Neural progenitor cell (in vitro differentiated cells): ENCODE measurements around the gene TEKTIP1. TPM values are rescaled to one million over a fixed set of nuclear protein-coding genes. Genes with fewer than 3 reads are reported as not detected.
A peak's percentile ranks its signal among the peaks of the same experiment; 100 is the strongest.

Experiments
- DNase-seq: peaks from one replicate; pipeline ENCODE4 v3.0.0-alpha.2; 2016; ENCODE audit warnings: low spot score
- H2AFZ ChIP-seq: fragments of 200-600 bp; sonication (generic); replicated peaks from 2 replicates; pipeline ENCODE4 v1.6.1; 2016; ENCODE audit warnings: antibody characterized with exemption
- H3F3A ChIP-seq: fragments of 200-600 bp; sonication (generic); 2 replicates; pipeline ENCODE4 v1.6.1; 2016; ENCODE audit warnings: antibody characterized with exemption, low read depth
- H3K27ac ChIP-seq: fragments of 200-600 bp; sonication (generic); 2 replicates; pipeline ENCODE4 v1.5.1; 2016; ENCODE audit warnings: mild to moderate bottlenecking
- H3K27me3 ChIP-seq: fragments of 200-600 bp; sonication (generic); 2 replicates; pipeline ENCODE4 v1.6.1; 2016; ENCODE audit warnings: mild to moderate bottlenecking, moderate library complexity
- H3K36me3 ChIP-seq: fragments of 200-600 bp; sonication (generic); 2 replicates; pipeline ENCODE4 v1.5.1; 2016
- H3K4me1 ChIP-seq: fragments of 200-600 bp; sonication (generic); 2 replicates; pipeline ENCODE4 v1.6.1; 2016; ENCODE audit warnings: mixed run types
- H3K4me2 ChIP-seq: fragments of 200-600 bp; sonication (generic); 2 replicates; pipeline ENCODE4 v1.6.1; 2016
- H3K4me3 ChIP-seq: fragments of 200-600 bp; sonication (generic); 2 replicates; pipeline ENCODE4 v1.5.1; 2016
- H3K79me2 ChIP-seq: fragments of 200-600 bp; sonication (generic); 2 replicates; pipeline ENCODE4 v1.6.1; 2016; ENCODE audit warnings: low read depth
- H3K9ac ChIP-seq: fragments of 200-600 bp; sonication (generic); 2 replicates; pipeline ENCODE4 v1.6.1; 2016
- H3K9me3 ChIP-seq: fragments of 200-600 bp; sonication (generic); 2 replicates; pipeline ENCODE4 v1.5.1; 2016; ENCODE audit warnings: low read depth
- H4K20me1 ChIP-seq: fragments of 200-600 bp; sonication (generic); 2 replicates; pipeline ENCODE4 v1.6.1; 2016; ENCODE audit warnings: low read depth
- H3K27ac Mint-ChIP-seq: 3 replicates; pipeline ENCODE4 v1.8.0; 2021; ENCODE audit warnings: mixed read lengths
- H3K27me3 Mint-ChIP-seq: 2 replicates; pipeline ENCODE4 v1.8.0; 2022; ENCODE audit warnings: low read depth, mild to moderate bottlenecking, inconsistent platforms, moderate library complexity, mixed read lengths; ENCODE audit not compliant: insufficient read depth
- H3K36me3 Mint-ChIP-seq: 3 replicates; pipeline ENCODE4 v1.8.0; 2021; ENCODE audit warnings: mixed read lengths
- H3K4me1 Mint-ChIP-seq: 3 replicates; pipeline ENCODE4 v1.8.0; 2021; ENCODE audit warnings: mixed read lengths
- H3K4me3 Mint-ChIP-seq: 3 replicates; pipeline ENCODE4 v1.8.0; 2021; ENCODE audit warnings: mild to moderate bottlenecking, moderate library complexity, mixed read lengths
- H3K9me3 Mint-ChIP-seq: 3 replicates; pipeline ENCODE4 v1.8.0; 2020; ENCODE audit warnings: mixed read lengths
- EZH2 ChIP-seq: fragments of 200-600 bp; sonication (generic); IDR thresholded peaks from 2 replicates; pipeline ENCODE4 v1.6.1; 2017; ENCODE audit warnings: antibody characterized with exemption, mild to moderate bottlenecking, moderate library complexity
- EZH2phosphoT487 ChIP-seq: fragments of 200-600 bp; sonication (generic); IDR thresholded peaks from 2 replicates; pipeline ENCODE4 v1.6.1; 2017; ENCODE audit warnings: antibody characterized with exemption
- total RNA-seq: library from RNA; depleted of rRNA; stranded (reverse); fragments of >200 nt; gene quantifications from 2 replicates; pipeline ENCODE4 v1.2.3, GENCODE V29; 2015; ENCODE audit warnings: low replicate concordance
- TF ChIP-seq, protein P1 (sequence below): fragments of 200-600 bp; sonication (generic); IDR thresholded peaks from 2 replicates; pipeline ENCODE4 v1.5.1; 2017; ENCODE audit warnings: antibody characterized with exemption, mild to moderate bottlenecking

The TEKTIP1 gene
- total RNA-seq, 1 donor from 2014 or later: not detected

DNA sequence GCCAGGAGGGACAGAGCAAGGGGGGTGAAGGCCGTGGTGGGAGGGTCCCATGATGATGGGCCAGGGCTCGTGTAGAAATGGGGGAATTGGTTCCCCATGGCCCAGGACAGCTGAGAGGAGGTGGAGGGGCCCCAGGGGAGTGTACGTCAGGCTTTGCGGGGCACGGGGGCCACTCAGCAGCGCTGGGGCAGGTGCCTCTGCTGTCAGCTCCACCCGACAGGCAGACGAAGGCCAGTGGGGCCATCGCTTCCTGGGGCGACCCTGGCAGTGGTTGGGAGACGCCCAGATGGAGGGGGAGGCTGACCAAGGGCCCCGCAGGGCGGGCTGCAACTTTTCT lies 1.9 kb upstream of the TEKTIP1 start:
- Histone ChIP-seq H3K79me2 (no peaks in the 10 kb centered on the region), H3K4me3 (no peak overlapping the region), H3F3A (peaks cover 6% of the 10 kb centered on the region), H3K36me3 (no peaks in the 10 kb centered on the region), H2AFZ (no peak overlapping the region), H4K20me1 (peaks cover 31% of the 10 kb centered on the region), H3K27ac (no peak overlapping the region), H3K9ac (no peak overlapping the region), H3K4me2 (no peak overlapping the region), H3K9me3 (no peaks in the 10 kb centered on the region), H3K27me3 (no peaks in the 10 kb centered on the region), H3K4me1 (no peaks in the 10 kb centered on the region)
- H3K4me3 Mint-ChIP-seq: no peak overlapping the region
- no peak for TF ChIP-seq EZH2
- TF ChIP-seq, protein P1, sequence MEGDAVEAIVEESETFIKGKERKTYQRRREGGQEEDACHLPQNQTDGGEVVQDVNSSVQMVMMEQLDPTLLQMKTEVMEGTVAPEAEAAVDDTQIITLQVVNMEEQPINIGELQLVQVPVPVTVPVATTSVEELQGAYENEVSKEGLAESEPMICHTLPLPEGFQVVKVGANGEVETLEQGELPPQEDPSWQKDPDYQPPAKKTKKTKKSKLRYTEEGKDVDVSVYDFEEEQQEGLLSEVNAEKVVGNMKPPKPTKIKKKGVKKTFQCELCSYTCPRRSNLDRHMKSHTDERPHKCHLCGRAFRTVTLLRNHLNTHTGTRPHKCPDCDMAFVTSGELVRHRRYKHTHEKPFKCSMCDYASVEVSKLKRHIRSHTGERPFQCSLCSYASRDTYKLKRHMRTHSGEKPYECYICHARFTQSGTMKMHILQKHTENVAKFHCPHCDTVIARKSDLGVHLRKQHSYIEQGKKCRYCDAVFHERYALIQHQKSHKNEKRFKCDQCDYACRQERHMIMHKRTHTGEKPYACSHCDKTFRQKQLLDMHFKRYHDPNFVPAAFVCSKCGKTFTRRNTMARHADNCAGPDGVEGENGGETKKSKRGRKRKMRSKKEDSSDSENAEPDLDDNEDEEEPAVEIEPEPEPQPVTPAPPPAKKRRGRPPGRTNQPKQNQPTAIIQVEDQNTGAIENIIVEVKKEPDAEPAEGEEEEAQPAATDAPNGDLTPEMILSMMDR: no peak
- no peak for TF ChIP-seq EZH2phosphoT487
- H3K9me3 Mint-ChIP-seq: no peaks in the 10 kb centered on the region
- DNase-seq: no peak
- H3K36me3 Mint-ChIP-seq: peaks cover 14% of the 10 kb centered on the region
- peaks cover 13% of the 10 kb centered on the region for H3K4me1 Mint-ChIP-seq
- H3K27ac Mint-ChIP-seq: no peak overlapping the region
- peaks cover 12% of the 10 kb centered on the region for H3K27me3 Mint-ChIP-seq

DNA sequence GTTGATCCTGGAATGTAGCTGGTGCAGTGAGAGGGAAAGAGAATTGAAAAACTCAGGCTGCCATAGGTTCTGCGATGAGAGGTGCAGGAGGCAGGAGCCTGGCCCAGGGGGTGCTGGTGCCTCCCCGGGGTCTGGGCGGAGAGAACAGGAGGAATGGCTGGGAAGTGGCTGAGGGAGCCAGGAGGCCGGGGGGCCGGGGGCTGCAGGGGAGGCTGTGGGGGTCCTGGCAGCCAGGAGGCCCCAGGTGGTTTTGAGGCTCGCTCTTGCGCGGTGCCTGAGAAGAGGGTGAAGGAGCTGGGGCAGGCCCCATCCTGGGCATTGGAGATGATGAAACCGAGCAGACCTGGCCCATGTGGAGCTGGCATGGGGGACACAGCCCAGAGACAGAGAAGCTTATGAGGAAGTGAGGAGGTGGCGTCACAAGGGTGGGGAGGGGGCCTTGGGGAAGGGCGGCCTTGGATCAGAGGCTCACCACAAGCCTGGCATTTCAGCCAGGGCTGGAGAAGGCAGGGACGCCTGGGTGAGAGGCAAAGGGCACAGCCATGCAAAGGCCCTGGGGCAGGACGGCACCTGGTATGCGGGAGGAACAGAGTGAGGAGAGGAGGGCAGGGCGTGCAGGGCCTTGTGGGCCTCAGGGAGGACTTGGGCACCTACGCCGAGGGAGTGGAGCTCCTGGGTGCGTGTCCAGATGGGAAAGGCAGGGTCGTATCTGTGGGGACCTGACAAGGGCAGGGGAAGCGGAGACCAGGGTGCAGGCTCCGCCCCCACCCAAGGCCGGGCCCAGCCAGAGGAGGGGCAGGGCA lies 1.3 kb upstream of the TEKTIP1 start:
- no peak overlapping the region for H3K9ac ChIP-seq
- no peak for DNase-seq
- no peak overlapping the region for H3K4me3 Mint-ChIP-seq
- no peak for TF ChIP-seq EZH2phosphoT487
- TF ChIP-seq EZH2: no peak
- TF ChIP-seq, protein P1: no peak
- no peak overlapping the region for H2AFZ ChIP-seq
- H3K9me3 Mint-ChIP-seq: no peaks in the 10 kb centered on the region
- H3K4me3 ChIP-seq: no peak overlapping the region
- H3K27ac ChIP-seq: no peak overlapping the region
- H3K4me2 ChIP-seq: no peak overlapping the region
- H3K36me3 Mint-ChIP-seq: peaks cover 14% of the 10 kb centered on the region
- no peaks in the 10 kb centered on the region for H3K9me3 ChIP-seq
- peaks cover 31% of the 10 kb centered on the region for H4K20me1 ChIP-seq
- peaks cover 12% of the 10 kb centered on the region for H3K27me3 Mint-ChIP-seq
- H3K27me3 ChIP-seq: no peaks in the 10 kb centered on the region
- H3F3A ChIP-seq: peaks cover 6% of the 10 kb centered on the region
- H3K79me2 ChIP-seq: no peaks in the 10 kb centered on the region
- no peaks in the 10 kb centered on the region for H3K36me3 ChIP-seq
- H3K4me1 ChIP-seq: no peaks in the 10 kb centered on the region
- H3K27ac Mint-ChIP-seq: no peak overlapping the region
- peaks cover 13% of the 10 kb centered on the region for H3K4me1 Mint-ChIP-seq

DNA sequence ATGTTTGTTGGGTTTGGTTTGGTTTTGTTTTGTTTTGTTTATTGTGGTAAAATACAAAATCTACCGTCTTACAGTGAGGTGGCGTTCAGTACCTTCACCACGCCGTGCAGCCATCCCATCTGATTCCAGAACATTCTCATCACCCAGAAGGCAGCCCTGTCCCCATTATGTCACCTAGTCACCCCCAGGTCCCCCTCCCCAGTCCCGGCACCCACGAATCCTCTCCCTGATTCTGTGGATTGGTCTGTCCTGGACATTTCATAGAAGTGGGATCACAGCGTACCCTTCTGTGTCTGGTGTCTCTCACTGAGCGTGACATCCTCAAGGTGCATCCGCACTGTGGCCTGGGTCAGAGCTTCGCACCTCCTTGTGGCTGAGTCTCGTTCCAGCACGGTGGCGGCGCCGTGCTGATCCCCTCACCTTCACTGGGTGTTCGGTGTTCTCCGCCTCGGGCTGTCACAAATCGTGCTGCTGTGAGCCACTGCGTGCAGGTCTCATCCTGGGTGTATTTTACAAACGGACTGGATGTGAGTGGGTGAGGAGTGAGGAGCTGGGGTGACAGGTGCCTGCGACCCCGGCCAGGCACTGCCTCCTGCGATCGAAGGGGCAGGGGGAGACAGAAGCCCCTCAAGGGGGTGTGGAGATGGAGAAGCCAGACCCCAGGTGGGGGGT lies 580 bp upstream of the TEKTIP1 start:
- peak overlapping the region; percentile 21 for H3K4me3 Mint-ChIP-seq
- Histone ChIP-seq H3K27ac (no peak overlapping the region), H3K4me2 (no peak overlapping the region), H3F3A (peaks cover 6% of the 10 kb centered on the region), H3K27me3 (no peaks in the 10 kb centered on the region), H3K4me3 (no peak overlapping the region), H3K4me1 (no peaks in the 10 kb centered on the region), H3K79me2 (no peaks in the 10 kb centered on the region), H2AFZ (no peak overlapping the region), H3K36me3 (no peaks in the 10 kb centered on the region), H3K9ac (no peak overlapping the region), H4K20me1 (peaks cover 31% of the 10 kb centered on the region), H3K9me3 (no peaks in the 10 kb centered on the region)
- H3K4me1 Mint-ChIP-seq: peaks cover 13% of the 10 kb centered on the region
- H3K27ac Mint-ChIP-seq: peak overlapping the region; percentile 46
- peaks cover 12% of the 10 kb centered on the region for H3K27me3 Mint-ChIP-seq
- H3K36me3 Mint-ChIP-seq: peaks cover 13% of the 10 kb centered on the region
- no peak for DNase-seq
- no peaks in the 10 kb centered on the region for H3K9me3 Mint-ChIP-seq
- TF ChIP-seq, protein P1: no peak
- no peak for TF ChIP-seq EZH2phosphoT487
- no peak for TF ChIP-seq EZH2
